Measurements from ENCODE around the gene BORA. TPM values are rescaled to one million over a fixed set of nuclear protein-coding genes. Genes with fewer than 3 reads are reported as not detected.

BORA gene
- total and polyA plus RNA-seq, 4 donors, result 0.71 to 11.3 (median 1.4) TPM

GRCh38 chr13:72763411-72763810 lies 35.7 kb downstream of the BORA start (continued):
- TF ChIP-seq, protein P1, sequence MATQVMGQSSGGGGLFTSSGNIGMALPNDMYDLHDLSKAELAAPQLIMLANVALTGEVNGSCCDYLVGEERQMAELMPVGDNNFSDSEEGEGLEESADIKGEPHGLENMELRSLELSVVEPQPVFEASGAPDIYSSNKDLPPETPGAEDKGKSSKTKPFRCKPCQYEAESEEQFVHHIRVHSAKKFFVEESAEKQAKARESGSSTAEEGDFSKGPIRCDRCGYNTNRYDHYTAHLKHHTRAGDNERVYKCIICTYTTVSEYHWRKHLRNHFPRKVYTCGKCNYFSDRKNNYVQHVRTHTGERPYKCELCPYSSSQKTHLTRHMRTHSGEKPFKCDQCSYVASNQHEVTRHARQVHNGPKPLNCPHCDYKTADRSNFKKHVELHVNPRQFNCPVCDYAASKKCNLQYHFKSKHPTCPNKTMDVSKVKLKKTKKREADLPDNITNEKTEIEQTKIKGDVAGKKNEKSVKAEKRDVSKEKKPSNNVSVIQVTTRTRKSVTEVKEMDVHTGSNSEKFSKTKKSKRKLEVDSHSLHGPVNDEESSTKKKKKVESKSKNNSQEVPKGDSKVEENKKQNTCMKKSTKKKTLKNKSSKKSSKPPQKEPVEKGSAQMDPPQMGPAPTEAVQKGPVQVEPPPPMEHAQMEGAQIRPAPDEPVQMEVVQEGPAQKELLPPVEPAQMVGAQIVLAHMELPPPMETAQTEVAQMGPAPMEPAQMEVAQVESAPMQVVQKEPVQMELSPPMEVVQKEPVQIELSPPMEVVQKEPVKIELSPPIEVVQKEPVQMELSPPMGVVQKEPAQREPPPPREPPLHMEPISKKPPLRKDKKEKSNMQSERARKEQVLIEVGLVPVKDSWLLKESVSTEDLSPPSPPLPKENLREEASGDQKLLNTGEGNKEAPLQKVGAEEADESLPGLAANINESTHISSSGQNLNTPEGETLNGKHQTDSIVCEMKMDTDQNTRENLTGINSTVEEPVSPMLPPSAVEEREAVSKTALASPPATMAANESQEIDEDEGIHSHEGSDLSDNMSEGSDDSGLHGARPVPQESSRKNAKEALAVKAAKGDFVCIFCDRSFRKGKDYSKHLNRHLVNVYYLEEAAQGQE (IDR thresholded peaks at IDR 0.05), result no peak
- no peak for TF ChIP-seq CTCF (IDR thresholded peaks at IDR 0.05; ENCODE audit: low read depth, low read length, missing input control)

- H3K4me1 ChIP-seq (ENCODE audit: control insufficient read depth in 4 of 4, insufficient read depth in 4 of 4, low read length in 3 of 4), result peaks cover 0 to under 1% (median under 1%) of the 10 kb centered on the region in 4 donors
- no peak overlapping the region for H3K4me3 ChIP-seq (ENCODE audit: low read depth in 1 of 3, low read length in 3 of 3)
- no peak for DNase-seq (ENCODE audit: low spot score)
- no peak overlapping the region for H3K9ac ChIP-seq (ENCODE audit: low read depth in 1 of 2, low read length in 2 of 2)
- H3K27ac ChIP-seq (ENCODE audit: low read depth in 1 of 2, low read length in 2 of 2), result no peak overlapping the region
- 89% methylated on average over 2 of the region's 2 CpGs for WGBS
- H3K27me3 ChIP-seq (ENCODE audit: control insufficient read depth in 4 of 4, insufficient read depth in 4 of 4, low read length in 3 of 4), result no peaks in the 10 kb centered on the region
- TF ChIP-seq EGR1 (IDR thresholded peaks at IDR 0.05; ENCODE audit: low read depth in 2 of 2) (no peak), FOXA2 (IDR thresholded peaks at IDR 0.05) (no peak), MAX (IDR thresholded peaks at IDR 0.05) (no peak), ZBTB33 (IDR thresholded peaks at IDR 0.05) (no peak), HNF4A (conservative IDR thresholded peaks at IDR 0.05) (no peak), RAD21 (IDR thresholded peaks at IDR 0.05) (no peak), TAF1 (conservative IDR thresholded peaks at IDR 0.05) (no peak), SP1 (IDR thresholded peaks at IDR 0.05) (no peak), RXRA (IDR thresholded peaks at IDR 0.05) (no peak), NR2F2 (IDR thresholded peaks at IDR 0.05) (no peak)
- TF ChIP-seq, protein P1 (IDR thresholded peaks at IDR 0.05), result no peak
- H3K9me3 ChIP-seq (ENCODE audit: control insufficient read depth in 4 of 4, low read length in 3 of 4), result no peaks in the 10 kb centered on the region
- H3K36me3 ChIP-seq (ENCODE audit: control insufficient read depth in 4 of 4, insufficient read depth in 3 of 4, low read depth in 1 of 4, low read length in 3 of 4), result peaks cover 7 to 88% (median 79%) of the 10 kb centered on the region in 4 donors
Measured at GRCh38 chr13:72774019-72774418, 46.3 kb downstream of the BORA start.
